NCI-H2029 treated with DMSO at 0.1 percent for 48 hours (cell line): ENCODE data around the gene MT1G.

ENCODE experiments used
- DNase-seq: peaks from one replicate; lab custom pipeline; 2025; lab: John Stamatoyannopoulos, UW

MT1G gene

GRCh38 chr16:56617212-56618085 lies 50.4 kb downstream of the MT1G start:
- DNase-seq = no peak
